ENCODE results near the gene RUNDC3A.
"Not testable (repeated sequence)": the region's sequence is repeated elsewhere in the genome, so short reads cannot be mapped to it uniquely, and the experiment has no call there.

The RUNDC3A gene

GRCh38 chr17:44361292-44362260, 53.2 kb downstream of the RUNDC3A start:
- DNase-seq, result no peak

- DNase-seq, result no peak
These were observed 54.1 kb downstream of the RUNDC3A start for GRCh38 chr17:44362459-44362948.

- no peak for DNase-seq
These were observed 54.7 kb downstream of the RUNDC3A start for GRCh38 chr17:44362949-44363612.

DNA sequence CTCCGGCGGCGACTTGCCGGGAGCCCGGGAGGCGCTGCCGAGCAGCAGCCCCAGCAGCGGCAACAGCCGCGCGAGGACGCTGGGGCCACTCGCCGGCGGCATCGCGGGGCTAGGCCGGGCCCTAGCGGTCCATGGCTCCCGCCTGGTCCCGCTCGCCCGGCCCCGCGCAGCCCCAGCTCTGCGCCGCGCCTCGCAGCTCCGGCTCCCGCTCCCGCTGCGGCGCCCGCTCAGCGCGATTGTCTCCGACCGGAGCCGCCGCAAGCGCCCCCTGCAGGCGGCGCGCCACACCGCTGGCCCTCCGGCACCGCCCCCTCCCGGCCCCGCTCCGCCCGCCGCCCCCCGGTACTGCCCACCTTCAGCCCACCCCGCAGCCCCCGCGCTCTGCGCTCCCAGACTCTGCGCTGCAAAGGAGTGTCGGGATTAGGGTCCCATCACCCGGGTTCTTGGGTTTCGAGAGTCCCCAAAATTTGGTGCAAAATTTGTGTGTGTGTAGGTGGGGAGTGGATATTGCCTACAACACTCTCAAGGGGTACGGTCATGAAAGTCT, 55.3 kb downstream of the RUNDC3A start, which contains the start of gene FAM171A2:
TSS of gene FAM171A2 (minus strand) at position 241 of the 547 bp plus-strand sequence. CDS start at position 102, 139 bp downstream.
- peak; percentile 34 for DNase-seq

GRCh38 chr17:44365051-44365450, 56.6 kb downstream of the RUNDC3A start:
- DNase-seq, result not testable (repeated sequence)

GRCh38 chr17:44367231-44367979, 59.0 kb downstream of the RUNDC3A start:
- no peak for DNase-seq
